GM19035 (cell line): Measurements from ENCODE around the gene DIAPH2.

Source experiments
- ATAC-seq: cut with Tn5 transposase; IDR thresholded peaks from one replicate; pipeline ENCODE4 v1.9.1; 2021; ENCODE audit not compliant: unreplicated experiment

The DIAPH2 gene

DNA sequence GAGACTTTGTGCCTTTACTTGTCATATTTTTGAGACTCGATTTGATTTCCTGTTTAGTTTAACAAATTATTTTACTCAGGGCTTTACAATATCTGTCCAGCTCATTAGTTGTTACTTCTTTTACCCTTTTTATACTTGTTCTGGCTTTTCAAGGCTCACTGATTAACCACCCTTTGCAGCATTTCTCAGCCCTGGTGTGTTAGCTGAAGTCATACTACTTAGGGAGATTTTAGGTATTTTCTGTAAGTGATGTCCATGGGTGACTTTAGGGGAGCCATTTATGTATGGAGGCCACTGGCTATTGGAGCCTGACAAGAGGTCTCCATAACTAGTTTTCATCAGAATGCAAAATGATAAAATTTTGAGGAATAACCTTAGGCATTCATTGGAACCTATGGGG lies 346.3 kb downstream of the DIAPH2 start:
- no peak for ATAC-seq

DNA sequence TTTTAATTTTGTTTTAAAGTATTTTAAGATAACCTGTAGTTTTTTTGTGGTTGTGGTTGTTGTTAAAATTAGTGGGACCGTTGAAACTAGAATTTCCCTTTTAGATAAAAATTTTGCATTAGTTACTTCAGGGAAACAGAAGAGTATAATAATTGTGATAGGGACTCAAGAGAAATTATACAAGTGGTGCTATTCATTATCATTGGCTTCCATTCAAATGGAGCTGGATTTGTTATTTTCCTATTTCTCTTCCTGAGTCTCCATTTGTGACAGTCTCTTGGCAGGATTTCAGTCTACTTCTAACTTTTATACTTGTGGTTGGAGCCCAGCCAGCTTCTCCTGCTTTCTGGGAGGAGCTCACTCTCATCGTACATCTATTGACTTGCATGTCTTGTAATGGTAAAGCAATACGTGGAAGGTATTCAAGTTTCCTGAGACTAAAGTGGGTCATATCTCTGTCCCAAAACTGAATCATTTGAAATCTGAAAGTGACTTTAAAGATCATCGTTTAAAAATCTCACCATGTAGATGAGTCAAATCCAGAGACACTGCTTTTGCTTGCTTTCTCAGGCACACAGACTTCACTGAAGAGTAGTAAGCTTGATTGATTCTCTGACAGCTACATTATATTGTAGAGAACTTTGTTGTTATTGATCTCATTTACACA lies 354.9 kb downstream of the DIAPH2 start:
- peak; percentile 93 for ATAC-seq

DNA sequence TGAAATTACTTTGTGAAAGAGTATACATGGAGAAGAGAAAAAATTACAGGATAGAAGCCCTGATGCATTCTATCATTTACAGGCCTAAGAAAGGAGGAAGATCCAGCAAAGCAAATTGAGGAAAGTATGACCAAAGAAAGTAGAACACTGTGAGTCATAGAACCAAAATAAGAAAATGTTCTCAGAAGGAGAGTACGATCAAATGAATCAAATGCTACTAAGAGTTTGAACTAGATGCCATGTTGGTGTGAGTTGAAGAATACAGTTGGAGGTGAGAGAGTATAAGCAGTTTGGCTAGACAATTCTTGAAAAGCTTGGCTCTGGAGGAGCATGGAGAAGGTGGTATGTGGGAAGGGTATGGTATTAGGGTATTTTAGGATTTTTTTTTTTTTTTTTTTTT lies 360.8 kb downstream of the DIAPH2 start:
- no peak for ATAC-seq

DNA sequence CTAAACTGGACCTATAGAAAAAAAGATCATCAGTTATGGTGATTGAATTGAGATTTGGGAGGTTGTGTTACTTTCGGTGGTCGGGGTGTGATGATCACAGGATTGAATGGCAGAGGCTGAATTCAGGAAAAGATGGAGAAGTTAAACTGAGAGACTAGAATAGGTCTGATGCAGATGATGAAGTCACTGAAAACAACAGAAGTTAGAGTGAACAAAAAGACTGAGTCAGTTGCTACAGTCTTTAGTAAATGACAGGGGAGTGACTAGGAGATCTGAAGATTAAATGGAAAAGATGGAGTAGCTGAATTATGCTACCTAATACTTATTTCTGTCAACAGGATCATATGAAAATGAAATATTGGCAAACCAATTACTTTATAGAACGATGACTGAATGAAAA lies 362.2 kb downstream of the DIAPH2 start:
- ATAC-seq = no peak

DNA sequence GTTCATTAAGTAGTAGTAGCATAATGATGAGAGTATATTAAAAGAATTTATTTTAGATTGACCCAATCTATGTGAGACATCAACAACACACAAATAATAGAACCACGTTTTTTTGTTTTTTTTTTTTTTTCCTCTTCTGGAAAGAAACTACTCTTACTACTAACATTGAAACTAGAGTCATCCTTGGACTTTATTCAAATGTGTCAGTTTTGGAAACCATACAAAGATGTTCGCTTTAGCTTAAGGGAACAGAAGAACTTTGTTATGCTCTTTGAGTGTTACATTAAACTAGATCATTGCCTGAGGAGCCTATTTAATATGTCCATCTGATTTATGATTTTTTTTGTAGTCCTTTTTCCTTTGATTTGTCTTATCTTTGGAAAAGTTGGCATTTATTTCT lies 365.8 kb downstream of the DIAPH2 start:
- ATAC-seq = no peak

DNA sequence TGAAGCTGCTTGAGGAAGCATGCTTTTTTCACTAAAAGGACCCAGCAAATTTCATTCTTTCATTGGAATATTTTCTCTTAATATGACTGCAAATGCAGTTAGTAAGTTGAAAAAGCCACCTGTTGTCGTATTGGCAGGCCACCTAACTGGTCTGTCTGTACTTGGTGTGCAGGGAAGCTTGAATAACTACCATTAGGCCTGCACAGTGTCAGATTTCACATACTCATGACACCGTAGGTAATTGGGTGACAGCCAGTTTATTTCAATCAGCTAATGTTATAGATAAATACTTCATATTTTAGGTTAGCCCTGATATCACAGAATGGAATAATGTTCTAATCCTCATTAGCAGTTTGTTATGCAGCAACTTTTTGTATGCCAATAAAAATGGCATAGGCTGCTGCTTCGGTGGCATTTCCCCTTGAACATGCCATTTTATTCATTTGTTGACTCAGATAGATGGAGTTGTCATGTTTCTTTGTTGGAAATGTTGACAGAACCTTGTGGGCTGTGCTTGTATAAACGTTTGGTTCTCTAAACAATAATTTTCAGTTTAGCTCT lies 372.8 kb downstream of the DIAPH2 start:
- ATAC-seq = no peak

DNA sequence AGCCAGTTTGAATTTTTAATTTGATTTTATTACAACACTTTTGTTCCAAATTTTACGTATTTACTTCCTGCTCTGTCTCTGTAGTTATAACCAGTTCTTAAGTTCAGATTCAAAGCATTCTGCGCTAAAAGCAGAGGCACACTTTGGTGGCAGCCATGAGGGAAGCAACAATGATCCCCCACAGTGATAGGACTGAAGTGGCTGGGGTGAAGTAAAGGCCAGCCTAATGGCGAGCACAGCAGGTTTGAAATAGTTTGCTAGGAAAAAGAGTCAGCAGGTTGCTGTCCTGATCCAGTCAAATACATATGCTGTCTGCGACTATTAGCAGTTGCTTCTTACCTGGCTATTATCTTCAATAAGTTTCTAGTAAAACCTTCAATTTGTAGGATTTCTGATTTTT lies 375.4 kb downstream of the DIAPH2 start:
- no peak for ATAC-seq

DNA sequence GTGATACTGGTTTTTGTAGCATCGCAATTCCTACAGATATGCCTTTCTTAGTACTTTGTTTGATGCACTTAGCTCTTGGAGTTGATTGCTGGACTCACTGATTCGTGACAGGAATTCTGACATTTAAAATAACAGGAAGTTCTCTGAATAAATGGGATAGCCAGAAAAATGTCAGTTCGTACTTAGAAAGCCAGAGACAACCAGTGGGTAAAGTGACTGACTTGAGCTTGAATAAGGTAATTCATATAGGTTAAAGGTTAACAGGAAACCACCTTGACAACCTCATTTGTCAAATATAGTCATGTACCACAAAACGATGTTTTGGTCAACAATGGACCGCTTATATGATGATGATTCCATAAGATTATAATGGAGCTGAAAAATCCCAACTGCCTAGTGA lies 380.4 kb downstream of the DIAPH2 start:
- ATAC-seq = no peak

DNA sequence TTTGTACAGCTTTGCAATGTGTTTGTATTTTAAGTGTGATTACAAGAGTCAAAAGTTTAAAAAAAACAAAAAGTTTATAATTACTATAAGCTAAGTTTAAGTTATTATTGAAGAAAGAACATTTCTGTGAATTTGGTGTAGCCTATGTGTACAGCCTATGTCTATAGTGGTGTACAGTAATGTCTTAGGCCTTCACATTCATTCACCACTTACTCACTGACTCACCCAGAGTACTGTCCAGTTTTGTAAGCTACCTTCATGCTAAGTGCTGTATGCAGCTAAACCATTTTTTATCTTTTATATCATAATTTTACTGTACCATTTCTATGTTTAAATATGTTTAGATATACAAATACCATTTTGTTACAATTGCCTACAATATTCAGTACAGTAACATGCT lies 381.3 kb downstream of the DIAPH2 start:
- ATAC-seq = no peak

DNA sequence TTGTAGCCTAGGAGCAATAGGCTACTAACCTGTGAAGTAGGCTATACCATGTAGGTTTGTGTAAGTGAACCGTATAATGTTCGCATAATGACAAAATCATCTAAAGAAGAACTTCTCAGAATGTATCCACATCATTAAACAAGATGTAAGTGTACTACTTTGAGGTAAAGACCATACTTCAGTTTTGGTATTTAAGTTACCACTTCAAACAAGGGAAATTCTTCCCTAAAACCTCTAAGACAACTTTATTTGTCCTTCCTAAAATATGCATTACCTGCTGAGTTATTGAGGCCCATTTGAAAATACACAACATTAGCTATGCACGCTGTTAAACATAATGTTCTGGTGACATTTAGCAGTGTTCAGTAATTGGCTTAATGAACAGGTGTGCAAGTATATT lies 381.7 kb downstream of the DIAPH2 start:
- no peak for ATAC-seq

DNA sequence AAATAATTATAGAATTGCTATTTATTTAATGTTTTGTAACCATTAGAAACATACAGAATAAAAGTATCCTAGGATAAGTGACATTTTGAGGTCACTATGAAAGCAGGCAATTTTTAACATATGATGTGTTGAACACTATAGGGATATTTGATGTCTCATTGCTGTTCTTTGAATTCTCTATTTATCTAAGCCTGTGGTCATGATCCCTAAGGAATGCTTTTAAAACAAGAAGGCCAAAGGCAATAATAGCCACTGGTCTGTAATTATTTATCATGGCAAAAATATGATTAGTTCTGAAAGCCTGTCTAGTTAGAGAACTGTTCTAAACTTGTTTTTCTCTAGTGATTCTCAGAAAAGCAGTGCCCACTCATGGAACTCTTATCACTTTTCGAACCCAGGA lies 385.7 kb downstream of the DIAPH2 start:
- ATAC-seq = no peak

DNA sequence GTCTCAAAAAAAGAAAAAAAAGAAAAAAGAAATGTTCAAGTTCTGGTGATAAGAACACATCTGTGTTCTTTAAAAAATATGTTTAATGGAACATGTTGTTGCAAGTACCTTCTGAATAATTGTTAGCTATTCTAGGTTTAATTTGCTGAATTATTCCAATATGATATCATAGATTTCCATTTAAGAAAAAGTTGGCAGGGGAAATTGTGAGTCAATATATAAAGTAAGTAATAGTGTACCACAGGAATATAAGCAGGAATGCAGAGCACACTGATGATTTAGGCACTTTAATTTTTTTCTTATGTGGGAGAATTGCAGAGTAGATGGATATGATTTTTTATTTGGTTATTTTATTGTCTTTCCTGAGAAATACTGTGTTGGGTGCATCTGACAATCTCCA lies 389.8 kb downstream of the DIAPH2 start:
- no peak for ATAC-seq

DNA sequence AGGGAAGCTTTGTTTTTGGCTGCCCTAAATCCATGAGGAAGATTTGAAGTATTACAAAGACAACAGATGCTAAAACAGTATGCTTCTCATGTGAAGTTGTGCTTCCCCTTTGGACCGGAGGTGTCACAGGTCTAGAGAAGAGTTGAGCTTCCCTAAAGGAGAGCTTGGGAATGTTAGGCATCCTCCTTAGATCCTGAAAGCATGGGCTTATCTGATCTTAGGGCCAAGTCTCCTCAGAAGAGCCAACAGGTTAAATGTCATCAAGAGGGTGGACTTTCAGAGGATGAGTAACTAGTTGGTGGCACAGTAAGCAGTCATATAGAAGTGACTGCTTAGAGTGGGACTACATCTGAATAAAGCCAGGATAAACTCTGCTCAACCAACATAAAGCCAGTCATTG lies 404.5 kb downstream of the DIAPH2 start:
- ATAC-seq = no peak

DNA sequence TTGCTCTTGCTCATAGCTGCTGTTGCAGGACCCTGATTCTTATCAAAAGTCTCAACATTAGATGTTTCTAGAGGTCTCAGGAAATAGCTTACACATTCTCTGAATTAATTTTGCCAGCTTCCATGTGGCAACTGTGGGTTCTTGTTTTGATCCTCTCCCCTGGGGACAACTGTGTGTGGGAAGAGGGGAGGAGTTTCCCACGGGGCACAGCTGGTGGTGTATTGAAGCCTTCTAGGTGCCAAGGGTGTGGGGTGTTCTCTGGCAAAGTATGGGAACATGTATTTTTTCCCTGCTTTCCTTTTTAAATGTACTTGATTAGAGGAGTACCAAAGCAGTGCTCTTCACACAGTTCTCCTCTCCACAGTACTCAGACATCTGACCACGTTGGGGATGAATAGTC lies 411.7 kb downstream of the DIAPH2 start:
- ATAC-seq = no peak

DNA sequence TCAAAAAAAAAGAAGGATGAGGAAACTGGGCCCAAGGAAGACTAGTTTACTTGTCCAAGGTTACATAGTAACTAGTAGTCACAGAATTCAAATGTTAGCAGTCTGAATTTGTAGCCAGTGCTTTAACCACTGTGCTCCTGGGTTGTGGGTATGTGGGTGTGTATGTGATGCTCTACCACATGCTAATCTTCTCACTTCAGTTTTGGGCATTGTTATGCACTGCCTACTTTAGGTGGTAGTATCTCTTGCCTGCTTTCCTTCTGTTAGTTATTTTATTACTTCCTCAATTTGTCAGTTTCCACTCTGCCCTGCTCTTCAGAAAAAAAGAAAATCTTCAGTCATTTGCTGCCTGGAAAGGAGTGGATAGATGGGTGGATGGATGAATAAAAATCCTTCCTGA lies 418.3 kb downstream of the DIAPH2 start:
- no peak for ATAC-seq

DNA sequence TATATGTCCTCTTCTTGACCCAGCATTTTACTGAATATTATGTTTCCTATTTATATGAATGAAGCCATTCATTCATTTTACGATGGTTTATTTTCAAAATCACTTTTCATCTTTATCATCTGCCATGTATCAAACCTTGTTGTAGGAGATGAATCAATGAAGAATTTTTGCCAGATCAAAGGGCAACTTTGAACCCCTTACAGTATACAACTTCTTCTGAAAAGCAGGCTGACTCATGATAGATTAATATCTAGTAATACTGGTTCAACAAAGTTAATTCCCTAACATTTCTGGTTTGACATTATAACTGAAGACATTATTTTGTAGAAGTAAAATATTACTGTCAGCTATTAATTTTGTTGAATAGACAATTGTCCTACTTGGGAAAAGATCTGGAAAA lies 425.1 kb downstream of the DIAPH2 start:
- ATAC-seq = no peak

DNA sequence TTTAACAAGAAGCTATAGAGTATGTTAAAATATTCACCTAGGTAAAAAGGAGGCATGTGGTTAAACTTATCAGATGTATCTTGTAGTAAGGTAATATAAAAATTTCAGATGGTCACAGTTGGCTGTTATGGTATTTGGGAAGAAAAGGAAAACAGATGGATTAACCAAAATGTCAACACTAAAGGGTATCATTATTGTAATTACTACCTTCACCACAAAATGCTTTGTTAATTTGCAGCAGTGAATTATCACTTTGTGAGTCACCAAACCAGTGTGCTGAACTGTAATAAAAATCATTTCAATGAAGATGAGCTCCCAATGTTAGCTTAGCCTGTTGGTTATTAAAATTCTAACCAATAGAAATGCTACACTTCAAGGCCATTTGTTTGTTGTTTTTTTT lies 432.9 kb downstream of the DIAPH2 start:
- ATAC-seq = no peak

DNA sequence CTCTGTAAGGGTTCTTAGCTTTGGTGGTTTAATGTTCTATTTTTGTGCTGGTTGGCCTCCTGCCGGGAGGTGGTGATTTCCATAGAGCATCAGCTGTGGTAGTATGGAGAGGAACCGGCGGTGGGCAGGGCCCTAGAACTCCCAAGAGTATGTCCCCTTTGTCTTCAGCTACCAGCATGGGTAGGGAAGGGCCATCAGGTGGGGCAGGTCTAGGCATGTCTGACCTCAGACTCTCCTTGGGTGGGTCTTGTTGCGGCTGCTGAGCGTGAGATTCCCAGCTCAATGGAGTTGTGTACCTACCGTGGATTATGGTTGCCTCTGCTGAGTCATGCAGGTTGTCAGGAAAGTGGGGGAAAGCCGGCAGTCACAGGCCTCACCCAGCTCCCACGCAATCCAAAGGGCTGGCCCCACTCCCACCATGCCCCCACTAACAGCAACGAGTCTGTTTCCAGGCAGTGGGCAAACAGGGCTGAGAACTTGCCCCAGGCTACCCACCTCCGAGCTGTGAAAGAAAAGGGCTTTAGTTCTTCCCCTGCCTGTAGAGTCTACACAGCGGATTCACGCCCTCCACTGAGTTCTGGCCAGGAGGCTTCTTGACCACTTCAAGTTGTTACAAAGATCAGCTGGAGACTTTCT lies 434.9 kb downstream of the DIAPH2 start:
- ATAC-seq = no peak

DNA sequence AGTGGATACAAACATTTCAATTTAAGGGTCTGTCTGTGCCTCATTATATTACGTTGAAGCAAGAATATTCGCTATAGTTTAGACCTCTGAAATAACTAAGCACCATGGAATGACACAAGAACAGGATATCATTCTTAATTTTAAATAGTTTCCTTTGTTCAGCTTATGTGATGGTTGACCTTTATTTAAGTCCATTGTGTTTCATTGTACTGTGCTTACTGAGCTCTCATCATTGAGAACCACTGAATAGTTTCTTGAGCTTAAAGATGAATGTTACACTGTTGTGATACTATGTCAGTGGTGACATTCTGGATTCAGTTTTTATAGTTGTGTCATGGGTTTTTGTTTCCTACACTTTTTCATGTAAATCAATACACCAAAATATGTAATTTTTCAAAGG lies 438.4 kb downstream of the DIAPH2 start:
- ATAC-seq = no peak

DNA sequence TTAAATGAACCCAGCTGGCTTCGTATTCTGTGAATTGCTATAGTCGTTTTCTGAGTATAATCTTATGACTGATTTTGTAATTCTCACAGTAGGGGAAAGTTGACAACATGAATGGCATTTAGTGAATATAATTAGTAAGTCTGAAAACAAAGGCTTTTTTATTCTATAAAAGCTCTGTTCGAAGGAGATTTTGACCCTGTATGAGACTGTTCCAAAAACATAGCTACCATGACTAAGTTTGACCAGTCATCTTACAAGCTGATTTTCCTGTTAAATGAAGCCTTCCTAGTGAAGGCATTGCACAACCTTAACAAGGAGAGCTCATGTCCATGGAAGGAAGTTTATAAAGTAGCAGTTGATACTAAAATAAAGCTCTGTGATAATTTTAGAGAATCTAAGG lies 441.4 kb downstream of the DIAPH2 start:
- ATAC-seq = no peak

DNA sequence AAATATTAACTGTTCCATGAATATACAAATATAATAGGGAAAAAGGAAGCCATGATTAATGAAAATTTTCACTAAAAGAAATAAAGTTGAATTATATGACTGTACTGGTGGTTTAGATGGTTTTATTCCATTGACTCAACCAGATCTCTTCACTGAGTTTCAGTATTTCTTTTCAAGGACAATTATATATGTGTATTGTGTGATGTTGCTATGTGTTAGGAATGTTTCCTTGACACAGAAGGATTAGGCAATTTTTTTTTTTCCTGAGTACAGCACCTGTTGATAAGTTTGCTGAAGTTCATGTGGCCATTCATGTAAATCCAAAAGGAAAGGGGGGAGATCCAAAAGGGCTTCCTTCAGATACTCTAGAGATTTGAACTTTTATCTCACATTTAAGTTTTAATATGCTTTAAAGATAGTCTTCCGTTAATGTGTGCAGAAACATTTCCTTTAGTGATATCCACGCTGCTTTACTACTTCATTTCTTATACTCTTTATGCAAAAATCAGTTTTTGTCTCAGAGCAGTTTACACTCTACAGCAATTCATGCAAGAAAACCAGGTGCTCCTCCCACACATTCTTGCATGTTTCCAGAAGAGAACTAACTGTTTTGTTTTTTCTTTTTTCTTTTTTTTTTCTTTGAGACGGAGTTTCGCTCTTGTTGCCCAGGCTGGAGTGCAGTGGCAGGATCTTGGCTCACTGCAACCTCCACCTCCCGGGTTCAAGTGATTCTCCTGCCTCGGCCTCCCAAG lies 448.2 kb downstream of the DIAPH2 start:
- ATAC-seq = no peak

DNA sequence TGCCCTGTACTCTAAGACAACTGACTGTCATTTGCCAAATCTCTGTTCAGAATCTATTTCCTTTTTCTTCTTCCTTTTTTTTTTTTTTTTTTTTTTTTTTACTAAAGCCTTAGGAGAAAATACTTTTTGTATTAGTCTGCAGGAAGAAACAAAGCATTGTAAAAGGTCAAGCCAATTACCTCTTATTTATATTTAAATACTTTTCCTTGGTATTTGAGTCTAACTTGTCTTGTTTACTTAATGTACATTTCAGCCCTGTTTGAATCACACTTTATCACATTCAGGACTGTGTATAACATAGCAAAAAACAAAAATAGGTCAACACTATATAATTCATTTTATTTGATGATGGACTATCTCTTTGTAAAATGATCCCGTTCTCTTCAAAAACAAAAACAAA lies 461.3 kb downstream of the DIAPH2 start:
- ATAC-seq = no peak
